ENCODE measurements around the gene ANTXR1. TPM values are rescaled to one million over a fixed set of nuclear protein-coding genes. Genes with fewer than 3 reads are reported as not detected.
A peak's percentile ranks its signal among the peaks of the same experiment; 100 is the strongest.

ANTXR1 gene
- total RNA-seq = not detected
- total RNA-seq = 0 to 0.12 reads per million in 2 donors

DNA sequence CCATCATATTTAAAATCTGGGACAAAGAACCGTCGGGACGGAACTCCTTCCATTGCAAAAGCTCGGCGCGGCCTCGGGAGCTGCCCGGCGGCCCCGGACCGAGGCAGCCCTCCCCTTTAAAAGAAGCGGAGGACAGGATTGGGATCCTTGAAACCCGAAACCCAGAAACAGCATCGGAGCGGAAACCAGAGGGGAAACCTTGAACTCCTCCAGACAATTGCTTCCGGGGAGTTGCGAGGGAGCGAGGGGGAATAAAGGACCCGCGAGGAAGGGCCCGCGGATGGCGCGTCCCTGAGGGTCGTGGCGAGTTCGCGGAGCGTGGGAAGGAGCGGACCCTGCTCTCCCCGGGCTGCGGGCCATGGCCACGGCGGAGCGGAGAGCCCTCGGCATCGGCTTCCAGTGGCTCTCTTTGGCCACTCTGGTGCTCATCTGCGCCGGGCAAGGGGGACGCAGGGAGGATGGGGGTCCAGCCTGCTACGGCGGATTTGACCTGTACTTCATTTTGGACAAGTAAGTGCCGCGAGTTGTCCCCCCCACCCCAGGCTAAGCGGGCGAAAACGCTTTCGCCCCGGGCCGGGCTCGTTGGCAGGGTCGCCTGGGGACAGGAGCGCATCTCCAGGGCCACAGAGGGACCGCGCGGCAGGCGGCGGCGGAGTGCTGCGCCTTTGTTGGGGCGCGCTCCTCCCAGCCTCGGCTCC lies at the start of gene ANTXR1:
Gene ANTXR1, plus strand, starts transcription at position 38 of the 698 bp plus-strand sequence. Its CDS starts 321 bp downstream, at position 359.
- Mint-ChIP-seq H3K36me3 (ENCODE audit: low read depth) (peaks cover 5% of the 10 kb centered on the region), H3K4me3 (peak within 1 kb of the TSS; percentile 92), H3K4me1 (peaks cover 14% of the 10 kb centered on the region), H3K27ac (peak within 1 kb of the TSS; percentile 84), H3K27me3 (peaks cover 76% of the 10 kb centered on the region)
- no peaks in the 10 kb centered on the region for H3K9me3 ChIP-seq (ENCODE audit: control insufficient read depth, low read length, poor library complexity, severe bottlenecking)
- no peak for DNase-seq
- ATAC-seq = peak; percentile 68

DNA sequence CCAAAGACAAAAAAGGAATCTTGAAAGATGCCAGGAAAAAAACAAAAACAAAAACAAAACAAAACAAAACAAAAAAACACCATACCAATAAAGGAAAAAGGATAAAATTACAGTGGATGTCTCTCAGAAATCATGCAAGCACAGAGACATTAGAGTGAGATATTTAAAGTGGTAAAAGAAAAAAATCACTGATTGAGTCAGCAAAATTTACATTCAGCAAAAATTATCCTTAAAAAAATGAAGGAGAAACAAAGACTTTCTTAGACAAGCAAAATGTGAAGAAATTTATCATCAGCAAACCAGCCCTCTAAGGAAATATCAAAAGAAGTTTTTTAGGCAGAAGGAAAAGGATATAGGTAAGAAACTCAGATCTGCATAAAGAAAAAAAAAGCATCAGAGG lies 48.7 kb upstream of the ANTXR1 start:
- peaks cover 2% of the 10 kb centered on the region for H3K4me1 Mint-ChIP-seq
- peaks cover 18% of the 10 kb centered on the region for H3K27me3 Mint-ChIP-seq
- H3K9me3 ChIP-seq (ENCODE audit: control insufficient read depth, low read length, poor library complexity, severe bottlenecking) = no peaks in the 10 kb centered on the region
- peaks cover 2% of the 10 kb centered on the region for H3K36me3 Mint-ChIP-seq (ENCODE audit: low read depth)
- no peak for DNase-seq
- no peak for ATAC-seq
- H3K4me3 Mint-ChIP-seq = no peak overlapping the region
- no peak overlapping the region for H3K27ac Mint-ChIP-seq

DNA sequence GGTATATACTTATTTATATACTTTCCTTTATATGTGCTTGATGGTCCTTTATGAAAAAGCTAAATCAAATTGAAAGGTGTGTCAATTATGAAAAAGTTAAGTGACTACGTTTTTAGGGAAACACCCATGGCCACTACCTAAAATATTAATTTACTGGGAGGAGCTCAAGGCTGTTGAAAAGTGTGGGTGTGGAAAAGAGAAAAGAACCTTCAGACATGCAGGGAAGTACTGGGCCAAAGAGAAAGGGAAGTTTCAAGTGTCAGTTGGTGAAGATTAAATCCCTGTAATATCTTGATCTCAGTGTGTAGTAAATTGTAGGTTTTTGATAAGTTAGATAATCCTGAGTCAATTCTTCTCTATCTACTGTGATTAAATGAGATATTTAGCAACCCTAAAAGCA lies 44.8 kb upstream of the ANTXR1 start:
- no peak overlapping the region for H3K4me3 Mint-ChIP-seq
- H3K27ac Mint-ChIP-seq = no peak overlapping the region
- H3K4me1 Mint-ChIP-seq = peaks cover 2% of the 10 kb centered on the region
- ATAC-seq (no peak), DNase-seq (no peak)
- H3K36me3 Mint-ChIP-seq (ENCODE audit: low read depth) = peaks cover 2% of the 10 kb centered on the region
- no peaks in the 10 kb centered on the region for H3K9me3 ChIP-seq (ENCODE audit: control insufficient read depth, low read length, poor library complexity, severe bottlenecking)
- H3K27me3 Mint-ChIP-seq = peaks cover 29% of the 10 kb centered on the region

DNA sequence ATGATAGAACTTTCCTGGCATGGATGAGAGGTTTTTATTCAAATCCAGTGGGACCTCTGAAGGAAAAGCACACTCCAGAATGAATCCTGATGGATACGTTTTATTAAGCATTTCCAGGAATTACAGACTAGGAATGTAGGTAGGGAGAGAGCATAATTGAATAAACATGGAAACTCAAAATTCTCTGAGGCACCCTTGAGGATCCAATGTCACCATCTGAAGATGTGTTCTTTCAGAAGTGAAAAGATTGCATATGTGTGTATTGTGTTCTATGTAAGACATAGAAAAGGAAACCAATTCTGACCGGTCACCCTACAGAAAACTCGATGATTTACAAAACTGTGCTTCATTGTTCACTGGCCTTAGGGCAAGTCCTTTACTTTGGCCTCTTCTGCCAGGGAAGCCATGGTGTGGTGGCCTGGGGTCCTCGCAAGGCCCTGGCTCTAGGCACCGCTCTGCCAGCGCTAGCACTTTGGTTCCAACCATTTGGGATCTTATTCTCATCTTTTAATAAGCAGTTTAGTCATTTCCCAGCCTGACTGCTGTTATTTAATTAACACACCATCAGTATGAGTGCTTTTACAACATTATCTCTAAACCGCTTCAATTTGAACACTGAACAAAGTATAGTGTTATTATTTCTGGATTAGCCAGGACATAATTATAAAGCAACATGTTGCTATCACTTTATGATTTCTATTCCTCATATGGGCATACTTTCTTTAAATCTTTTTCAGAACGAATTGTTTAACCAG lies 43.1 kb upstream of the ANTXR1 start:
- Mint-ChIP-seq H3K27me3 (peaks cover 34% of the 10 kb centered on the region), H3K36me3 (ENCODE audit: low read depth) (peaks cover 2% of the 10 kb centered on the region), H3K4me3 (no peak overlapping the region), H3K4me1 (peaks cover 2% of the 10 kb centered on the region), H3K27ac (no peak overlapping the region)
- H3K9me3 ChIP-seq (ENCODE audit: control insufficient read depth, low read length, poor library complexity, severe bottlenecking) = no peaks in the 10 kb centered on the region
- no peak for DNase-seq
- no peak for ATAC-seq

DNA sequence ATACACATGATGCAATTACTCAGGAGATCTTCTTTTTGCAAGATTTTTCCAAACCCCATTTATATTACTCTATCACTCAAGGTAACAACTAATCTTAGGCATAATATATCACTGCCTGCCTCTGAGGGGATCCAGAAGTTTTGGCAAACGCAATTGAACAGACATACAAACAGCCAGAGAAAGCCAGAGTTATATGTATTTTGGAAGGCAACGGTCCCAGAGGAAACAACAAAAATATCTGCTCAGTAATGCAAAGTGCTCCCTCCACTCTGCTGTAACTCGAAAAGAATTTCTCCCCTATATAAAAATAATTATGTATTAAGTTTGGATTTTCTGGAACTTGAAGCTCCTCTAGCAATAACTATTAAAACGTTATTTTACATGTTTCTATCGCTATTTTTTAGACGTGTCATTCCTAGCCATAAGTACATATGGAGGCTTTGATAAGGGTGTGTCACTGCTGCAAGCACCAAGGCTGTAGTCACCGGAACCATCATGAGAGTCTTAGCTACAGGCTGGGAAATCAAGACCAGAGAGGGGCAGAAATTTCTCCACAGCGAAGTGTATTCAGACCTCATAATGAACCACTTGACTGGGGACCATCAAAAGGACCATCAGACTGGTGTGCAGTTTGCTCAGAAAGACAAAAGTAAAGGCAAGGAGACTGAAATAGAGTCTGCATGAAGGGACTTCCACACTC lies 42.3 kb upstream of the ANTXR1 start:
- H3K4me1 Mint-ChIP-seq = peaks cover 2% of the 10 kb centered on the region

DNA sequence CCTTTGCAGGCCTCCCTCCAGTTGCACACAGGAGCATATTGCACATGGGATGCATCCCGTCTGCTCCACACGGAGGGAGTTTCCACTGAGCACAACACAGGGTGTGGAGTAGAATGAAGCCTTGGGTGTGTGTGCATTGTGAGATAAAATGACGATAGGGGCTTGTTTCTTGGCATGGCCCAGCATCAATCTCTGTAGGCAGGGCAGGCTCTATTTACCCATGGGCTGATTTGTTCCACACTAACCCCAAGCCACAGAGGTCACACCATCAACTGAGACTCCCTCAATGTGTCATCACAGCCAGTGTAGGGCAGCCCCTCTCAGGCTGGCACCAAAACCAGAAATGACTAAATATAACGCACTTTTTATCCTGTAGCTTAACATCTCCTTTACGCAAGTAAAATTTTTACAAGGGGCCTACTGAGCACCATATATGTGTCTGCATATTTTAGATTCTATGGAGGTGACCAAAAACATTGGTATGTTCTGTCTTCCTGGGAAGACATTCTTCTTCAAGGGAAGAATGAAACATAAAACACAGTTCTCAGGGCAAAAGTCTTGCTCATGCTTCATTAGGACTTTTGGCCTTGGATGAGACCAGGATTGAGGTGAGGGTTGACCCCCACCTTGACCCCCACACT lies 41.3 kb upstream of the ANTXR1 start:
- no peak overlapping the region for H3K4me3 Mint-ChIP-seq
- H3K27me3 Mint-ChIP-seq = peaks cover 39% of the 10 kb centered on the region
- ATAC-seq (no peak), DNase-seq (no peak)
- no peak overlapping the region for H3K27ac Mint-ChIP-seq
- no peaks in the 10 kb centered on the region for H3K9me3 ChIP-seq (ENCODE audit: control insufficient read depth, low read length, poor library complexity, severe bottlenecking)
- peaks cover 2% of the 10 kb centered on the region for H3K4me1 Mint-ChIP-seq
- H3K36me3 Mint-ChIP-seq (ENCODE audit: low read depth) = peaks cover 2% of the 10 kb centered on the region

More for the DNA sequence above, 42.3 kb upstream of the ANTXR1 start:
- H3K9me3 ChIP-seq (ENCODE audit: control insufficient read depth, low read length, poor library complexity, severe bottlenecking) = no peaks in the 10 kb centered on the region
- no peak overlapping the region for H3K4me3 Mint-ChIP-seq
- no peak for ATAC-seq
- DNase-seq = no peak
- peaks cover 39% of the 10 kb centered on the region for H3K27me3 Mint-ChIP-seq
- peaks cover 2% of the 10 kb centered on the region for H3K36me3 Mint-ChIP-seq (ENCODE audit: low read depth)
- H3K27ac Mint-ChIP-seq = no peak overlapping the region

DNA sequence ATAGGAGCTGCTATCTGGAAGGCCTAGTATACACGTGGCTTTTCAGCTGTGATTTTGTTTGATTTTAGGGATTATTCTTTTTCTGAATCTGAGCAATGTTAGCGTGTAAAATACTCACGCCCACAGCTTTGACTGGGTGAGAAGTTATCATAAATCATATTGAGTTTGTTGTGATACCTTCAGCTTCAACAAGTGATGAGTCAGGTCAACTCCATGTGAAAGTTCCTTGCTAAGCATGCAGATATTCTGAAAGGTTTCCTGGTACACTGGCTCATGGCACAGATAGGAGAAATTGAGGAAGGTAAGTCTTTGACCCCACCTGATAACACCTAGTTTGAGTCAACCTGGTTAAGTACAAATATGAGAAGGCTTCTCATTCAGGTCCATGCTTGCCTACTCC lies 38.7 kb upstream of the ANTXR1 start, which contains the start of gene GKN1:
Gene GKN1, plus strand, starts transcription at position 386 of the 400 bp plus-strand sequence. CDS start 42 bp downstream, outside the sequence.
- no peaks in the 10 kb centered on the region for H3K9me3 ChIP-seq (ENCODE audit: control insufficient read depth, low read length, poor library complexity, severe bottlenecking)
- ATAC-seq (no peak), DNase-seq (no peak)
- H3K27me3 Mint-ChIP-seq = peaks cover 46% of the 10 kb centered on the region
- H3K4me3 Mint-ChIP-seq = no peak within 1 kb of the TSS
- H3K27ac Mint-ChIP-seq = no peak within 1 kb of the TSS
- H3K4me1 Mint-ChIP-seq = no peaks in the 10 kb centered on the region
- peaks cover 3% of the 10 kb centered on the region for H3K36me3 Mint-ChIP-seq (ENCODE audit: low read depth)

DNA sequence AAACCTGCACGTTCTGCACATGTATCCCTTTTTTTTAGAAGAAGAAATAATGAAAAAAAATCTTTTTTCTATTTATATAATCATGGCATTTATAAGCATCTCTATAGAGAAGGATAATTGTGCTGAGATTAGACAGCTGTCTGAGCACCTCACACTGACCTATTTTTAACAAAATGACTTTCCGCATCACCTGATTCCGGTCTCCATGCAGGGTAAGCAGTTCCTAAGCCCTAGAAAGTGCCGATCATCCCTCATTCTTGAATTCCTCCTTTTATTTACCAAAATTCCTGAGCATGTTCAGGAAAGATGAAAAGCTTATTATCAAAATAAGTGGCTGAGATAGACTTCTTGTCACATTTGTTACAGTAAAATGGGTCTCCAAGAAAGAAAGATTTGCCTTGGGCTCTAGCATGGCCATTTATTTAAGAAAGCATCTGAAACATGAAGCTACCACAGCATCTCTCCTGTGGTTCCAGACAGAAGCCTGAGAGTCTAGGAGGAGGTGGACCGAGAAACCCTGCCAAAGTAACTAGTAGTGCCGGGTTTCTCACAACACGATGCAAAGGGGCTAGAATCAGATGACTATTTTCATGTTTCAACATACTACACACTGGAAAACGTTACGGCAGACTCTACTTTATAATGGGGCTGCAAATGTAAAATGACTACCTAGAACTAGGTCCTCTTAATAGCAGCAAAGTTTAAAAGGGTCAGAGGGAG lies 37.9 kb upstream of the ANTXR1 start:
- DNase-seq (no peak), ATAC-seq (no peak)
- H3K36me3 Mint-ChIP-seq (ENCODE audit: low read depth) = peaks cover 3% of the 10 kb centered on the region
- peaks cover 51% of the 10 kb centered on the region for H3K27me3 Mint-ChIP-seq
- H3K4me1 Mint-ChIP-seq = no peaks in the 10 kb centered on the region
- H3K27ac Mint-ChIP-seq = no peak overlapping the region
- no peak overlapping the region for H3K4me3 Mint-ChIP-seq
- H3K9me3 ChIP-seq (ENCODE audit: control insufficient read depth, low read length, poor library complexity, severe bottlenecking) = no peaks in the 10 kb centered on the region

DNA sequence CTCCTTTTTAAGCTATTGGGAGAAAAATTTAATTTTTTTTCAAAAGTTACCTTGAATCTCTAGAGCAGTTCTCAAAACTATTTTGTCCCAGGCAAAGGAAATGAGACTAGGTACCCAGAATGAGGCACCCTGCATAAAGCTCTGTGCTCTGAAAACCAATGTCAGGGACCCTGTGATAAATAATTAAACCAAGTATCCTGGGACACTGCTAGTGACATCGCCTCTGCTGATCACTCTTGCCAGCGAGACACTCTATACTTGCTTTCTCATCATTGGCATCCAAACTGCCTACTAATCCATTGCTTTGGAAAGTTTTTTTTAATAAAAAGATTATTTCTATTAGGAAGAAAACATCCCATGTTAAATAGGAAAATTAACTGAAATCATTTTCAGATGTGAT lies 37.1 kb upstream of the ANTXR1 start:
- Mint-ChIP-seq H3K27me3 (peaks cover 55% of the 10 kb centered on the region), H3K4me1 (no peaks in the 10 kb centered on the region), H3K4me3 (no peak overlapping the region), H3K27ac (no peak overlapping the region), H3K36me3 (ENCODE audit: low read depth) (peaks cover 3% of the 10 kb centered on the region)
- no peak for ATAC-seq
- no peak for DNase-seq
- H3K9me3 ChIP-seq (ENCODE audit: control insufficient read depth, low read length, poor library complexity, severe bottlenecking) = no peaks in the 10 kb centered on the region

DNA sequence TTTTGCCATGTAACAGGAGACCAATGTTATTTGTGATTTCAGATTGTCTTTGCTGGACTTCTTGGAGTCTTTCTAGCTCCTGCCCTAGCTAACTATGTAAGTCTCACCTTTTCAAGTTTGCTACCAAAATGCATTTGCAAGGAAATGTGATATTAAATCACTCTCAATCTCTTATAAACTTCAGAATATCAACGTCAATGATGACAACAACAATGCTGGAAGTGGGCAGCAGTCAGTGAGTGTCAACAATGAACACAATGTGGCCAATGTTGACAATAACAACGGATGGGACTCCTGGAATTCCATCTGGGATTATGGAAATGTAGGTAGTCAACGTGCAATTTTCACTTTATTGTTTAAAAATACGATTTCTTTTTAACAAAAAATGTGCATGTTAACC lies 35.5 kb upstream of the ANTXR1 start:
- Mint-ChIP-seq H3K4me3 (no peak overlapping the region), H3K27me3 (peaks cover 55% of the 10 kb centered on the region), H3K36me3 (ENCODE audit: low read depth) (peaks cover 3% of the 10 kb centered on the region), H3K4me1 (no peaks in the 10 kb centered on the region), H3K27ac (no peak overlapping the region)
- DNase-seq (no peak), ATAC-seq (no peak)
- H3K9me3 ChIP-seq (ENCODE audit: control insufficient read depth, low read length, poor library complexity, severe bottlenecking) = no peaks in the 10 kb centered on the region

DNA sequence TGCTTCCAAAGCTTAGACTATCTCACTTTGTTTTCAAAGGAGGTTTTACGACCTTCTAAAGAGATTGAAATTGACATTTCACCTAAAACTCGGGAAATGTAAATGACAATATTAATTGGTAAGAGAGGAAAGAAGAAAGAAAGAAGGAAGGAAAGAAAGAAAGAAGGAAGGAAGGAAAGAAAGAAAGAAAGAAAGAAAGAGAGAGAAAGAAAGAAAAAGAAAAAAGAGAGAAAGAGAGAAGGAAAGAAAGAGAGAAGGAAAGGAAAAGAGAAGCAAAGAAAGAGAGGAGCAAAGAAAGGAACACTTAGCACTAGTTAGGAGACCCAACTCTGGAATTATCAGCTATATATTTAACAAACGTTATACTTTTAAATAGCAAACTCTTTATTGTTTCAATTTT lies 34.9 kb upstream of the ANTXR1 start:
- H3K4me3 Mint-ChIP-seq = no peak overlapping the region
- no peaks in the 10 kb centered on the region for H3K4me1 Mint-ChIP-seq
- DNase-seq (no peak), ATAC-seq (no peak)
- H3K36me3 Mint-ChIP-seq (ENCODE audit: low read depth) = peaks cover 3% of the 10 kb centered on the region
- H3K27me3 Mint-ChIP-seq = peaks cover 50% of the 10 kb centered on the region
- H3K9me3 ChIP-seq (ENCODE audit: control insufficient read depth, low read length, poor library complexity, severe bottlenecking) = no peaks in the 10 kb centered on the region
- no peak overlapping the region for H3K27ac Mint-ChIP-seq

DNA sequence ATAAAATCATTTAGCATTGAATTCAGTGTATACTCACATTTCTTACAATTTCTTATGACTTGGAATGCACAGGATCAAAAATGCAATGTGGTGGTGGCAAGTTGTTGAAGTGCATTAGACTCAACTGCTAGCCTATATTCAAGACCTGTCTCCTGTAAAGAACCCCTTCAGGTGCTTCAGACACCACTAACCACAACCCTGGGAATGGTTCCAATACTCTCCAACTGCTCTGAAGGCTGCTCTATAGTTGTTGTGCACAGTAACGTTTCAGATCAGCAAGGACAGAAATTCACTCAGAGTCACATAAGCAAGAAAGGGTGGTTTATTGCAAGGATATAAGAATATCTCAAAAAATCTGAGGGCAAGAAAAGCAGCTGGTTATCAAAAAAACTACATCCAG lies 32.0 kb upstream of the ANTXR1 start:
- Mint-ChIP-seq H3K36me3 (ENCODE audit: low read depth) (peaks cover 3% of the 10 kb centered on the region), H3K27ac (no peak overlapping the region), H3K4me1 (no peaks in the 10 kb centered on the region), H3K4me3 (no peak overlapping the region), H3K27me3 (peaks cover 28% of the 10 kb centered on the region)
- ATAC-seq (no peak), DNase-seq (no peak)
- H3K9me3 ChIP-seq (ENCODE audit: control insufficient read depth, low read length, poor library complexity, severe bottlenecking) = no peaks in the 10 kb centered on the region

Measured in T-helper 17 cell (primary cell).